ENCODE results near the gene HMCN1.

HMCN1 gene

GRCh38 chr1:186102547-186103148 is 368.5 kb downstream of the HMCN1 start:
- DNase-seq (ENCODE audit: extremely low read depth, low read depth): peak; percentile 71
- TF ChIP-seq CTCF (IDR thresholded peaks at IDR 0.05; ENCODE audit: low read depth, low read length): no peak

DNA sequence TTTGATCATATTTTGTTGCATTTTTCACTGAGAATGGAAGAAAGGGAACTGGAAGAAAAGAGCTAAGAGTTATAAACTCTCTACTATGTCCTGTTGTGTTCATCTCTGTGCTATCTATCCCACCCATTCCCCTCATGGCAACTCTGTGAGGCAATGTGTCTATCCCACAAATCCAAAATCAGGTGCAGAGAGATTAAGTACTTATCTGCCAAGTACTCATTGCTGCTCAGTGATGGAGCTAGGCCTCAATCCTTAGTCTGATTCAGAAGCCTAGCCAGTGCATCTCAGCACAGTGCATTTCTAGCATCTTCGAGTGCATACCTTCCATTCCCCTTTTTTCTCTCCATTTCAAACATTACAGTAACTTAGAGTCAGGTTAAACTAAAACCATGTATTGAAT is 370.3 kb downstream of the HMCN1 start:
- no peak for TF ChIP-seq CTCF (IDR thresholded peaks at IDR 0.05; ENCODE audit: low read depth, low read length)
- no peak for DNase-seq (ENCODE audit: extremely low read depth, low read depth)

GRCh38 chr1:186112280-186112679 is 378.1 kb downstream of the HMCN1 start:
- no peak for TF ChIP-seq CTCF (IDR thresholded peaks at IDR 0.05; ENCODE audit: low read depth, low read length)
- DNase-seq (ENCODE audit: extremely low read depth, low read depth): no peak

GRCh38 chr1:186113461-186113860 is 379.3 kb downstream of the HMCN1 start:
- peak; percentile 66 for DNase-seq (ENCODE audit: extremely low read depth, low read depth)
- no peak for TF ChIP-seq CTCF (IDR thresholded peaks at IDR 0.05; ENCODE audit: low read depth, low read length)

- TF ChIP-seq CTCF (IDR thresholded peaks at IDR 0.05; ENCODE audit: low read depth, low read length): no peak
- DNase-seq (ENCODE audit: extremely low read depth, low read depth): no peak
Measured at GRCh38 chr1:186118724-186119123, 384.5 kb downstream of the HMCN1 start.

DNA sequence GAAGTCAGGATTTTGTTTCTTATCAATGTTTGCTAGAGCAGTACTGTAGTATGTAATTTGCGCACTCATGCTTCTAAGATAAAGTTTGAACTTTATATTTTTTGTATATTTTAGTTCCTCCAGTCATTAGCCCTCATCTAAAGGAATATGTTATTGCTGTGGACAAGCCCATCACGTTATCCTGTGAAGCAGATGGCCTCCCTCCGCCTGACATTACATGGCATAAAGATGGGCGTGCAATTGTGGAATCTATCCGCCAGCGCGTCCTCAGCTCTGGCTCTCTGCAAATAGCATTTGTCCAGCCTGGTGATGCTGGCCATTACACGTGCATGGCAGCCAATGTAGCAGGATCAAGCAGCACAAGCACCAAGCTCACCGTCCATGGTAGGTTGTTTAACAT is 388.6 kb downstream of the HMCN1 start:
- TF ChIP-seq CTCF (IDR thresholded peaks at IDR 0.05; ENCODE audit: low read depth, low read length): no peak
- DNase-seq (ENCODE audit: extremely low read depth, low read depth): no peak

DNA sequence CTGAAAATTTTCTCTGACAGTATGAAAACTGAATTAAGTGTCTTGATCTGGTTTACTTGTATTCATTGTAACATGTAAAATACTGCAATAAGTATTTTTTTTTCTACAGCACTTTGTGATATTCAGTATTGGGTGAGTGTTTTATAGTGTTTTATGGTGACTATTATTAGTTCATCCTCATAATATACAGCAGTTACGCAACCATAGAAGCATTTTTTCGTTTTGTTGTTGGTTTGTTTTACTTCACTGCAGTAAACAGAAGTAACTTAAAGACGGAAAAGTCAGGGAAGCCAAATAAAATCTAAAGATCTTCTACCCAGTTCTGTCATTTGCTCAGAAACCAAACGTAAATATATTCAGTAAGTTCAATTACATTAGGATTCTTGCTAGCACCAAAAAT is 390.8 kb downstream of the HMCN1 start:
- TF ChIP-seq CTCF (IDR thresholded peaks at IDR 0.05; ENCODE audit: low read depth, low read length): no peak
- DNase-seq (ENCODE audit: extremely low read depth, low read depth): no peak
